ENCODE data around the gene KLHL21.
"Not testable (repeated sequence)": the region's sequence is repeated elsewhere in the genome, so short reads cannot be mapped to it uniquely, and the experiment has no call there.

The KLHL21 gene
- 136 reads per million, percentile 88 among the genes with 10 or more reads in this experiment for total RNA-seq

GRCh38 chr1:6602669-6603237 is at the start of gene KLHL21:
TSS of gene KLHL21 (minus strand) at chr1:6602869. CDS start at chr1:6602817, 52 bp downstream.
- peak; percentile 76 for DNase-seq

GRCh38 chr1:6651909-6652308 is 49.2 kb upstream of the KLHL21 start:
- no peak for DNase-seq

GRCh38 chr1:6648556-6648955 is 45.9 kb upstream of the KLHL21 start:
- no peak for DNase-seq

GRCh38 chr1:6646499-6647148 is 44.0 kb upstream of the KLHL21 start:
- DNase-seq = no peak

GRCh38 chr1:6645018-6645417 is 42.3 kb upstream of the KLHL21 start:
- no peak for DNase-seq

- DNase-seq = not testable (repeated sequence)
Measured at GRCh38 chr1:6640867-6641266, 38.2 kb upstream of the KLHL21 start.

- DNase-seq = no peak
Measured at GRCh38 chr1:6638226-6638625, 35.6 kb upstream of the KLHL21 start.

- no peak for DNase-seq
Measured at GRCh38 chr1:6637770-6638169, 35.1 kb upstream of the KLHL21 start.

GRCh38 chr1:6636778-6637177 is 34.1 kb upstream of the KLHL21 start:
- DNase-seq = not testable (repeated sequence)

GRCh38 chr1:6635910-6636760 is 33.5 kb upstream of the KLHL21 start:
- DNase-seq = no peak

GRCh38 chr1:6635161-6635909 is 32.7 kb upstream of the KLHL21 start:
- no peak for DNase-seq

- DNase-seq = peak; percentile 12
Measured at GRCh38 chr1:6634371-6635052, 31.8 kb upstream of the KLHL21 start.

- no peak for DNase-seq
Measured at GRCh38 chr1:6632588-6633514, 30.2 kb upstream of the KLHL21 start.

GRCh38 chr1:6631058-6631457 is 28.4 kb upstream of the KLHL21 start:
- no peak for DNase-seq

- DNase-seq = no peak
Measured at GRCh38 chr1:6630027-6630426, 27.4 kb upstream of the KLHL21 start.

GRCh38 chr1:6628971-6629479 is 26.4 kb upstream of the KLHL21 start:
- no peak for DNase-seq

GRCh38 chr1:6627841-6628545 is 25.3 kb upstream of the KLHL21 start:
- no peak for DNase-seq

GRCh38 chr1:6627031-6627430 is 24.4 kb upstream of the KLHL21 start:
- DNase-seq = no peak

GRCh38 chr1:6625584-6626149 is 23.0 kb upstream of the KLHL21 start:
- no peak for DNase-seq
